Occipital lobe (tissue), 2 donors: ENCODE measurements around the gene METTL4. TPM values are rescaled to one million over a fixed set of nuclear protein-coding genes. Genes with fewer than 3 reads are reported as not detected.

Source experiments
- DNase-seq: peaks from one replicate; lab custom pipeline; 2025; lab: John Stamatoyannopoulos, UW
- total RNA-seq: library from RNA; depleted of rRNA; stranded (reverse); fragments of >200 nt; gene quantifications from one replicate; pipeline ENCODE4 v1.2.3, GENCODE V29; 2014

METTL4 gene, protein sequence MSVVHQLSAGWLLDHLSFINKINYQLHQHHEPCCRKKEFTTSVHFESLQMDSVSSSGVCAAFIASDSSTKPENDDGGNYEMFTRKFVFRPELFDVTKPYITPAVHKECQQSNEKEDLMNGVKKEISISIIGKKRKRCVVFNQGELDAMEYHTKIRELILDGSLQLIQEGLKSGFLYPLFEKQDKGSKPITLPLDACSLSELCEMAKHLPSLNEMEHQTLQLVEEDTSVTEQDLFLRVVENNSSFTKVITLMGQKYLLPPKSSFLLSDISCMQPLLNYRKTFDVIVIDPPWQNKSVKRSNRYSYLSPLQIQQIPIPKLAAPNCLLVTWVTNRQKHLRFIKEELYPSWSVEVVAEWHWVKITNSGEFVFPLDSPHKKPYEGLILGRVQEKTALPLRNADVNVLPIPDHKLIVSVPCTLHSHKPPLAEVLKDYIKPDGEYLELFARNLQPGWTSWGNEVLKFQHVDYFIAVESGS
- 15.8 TPM for total RNA-seq

- DNase-seq, result peak; percentile 65
These were observed at the start of gene METTL4, which contains the start of gene NDC80 for GRCh38 chr18:2571200-2572170. Gene METTL4, minus strand, starts transcription at chr18:2571505. Its CDS starts 4,289 bp downstream, at chr18:2567216. Gene NDC80, plus strand, starts transcription at chr18:2571557. Its CDS starts 1,429 bp downstream, at chr18:2572986.

GRCh38 chr18:2618009-2618408 lies 46.7 kb upstream of the METTL4 start:
- no peak for DNase-seq

- no peak for DNase-seq
These were observed 46.2 kb upstream of the METTL4 start for GRCh38 chr18:2617401-2617998.

GRCh38 chr18:2612996-2613395 lies 41.7 kb upstream of the METTL4 start:
- DNase-seq, result no peak

DNA sequence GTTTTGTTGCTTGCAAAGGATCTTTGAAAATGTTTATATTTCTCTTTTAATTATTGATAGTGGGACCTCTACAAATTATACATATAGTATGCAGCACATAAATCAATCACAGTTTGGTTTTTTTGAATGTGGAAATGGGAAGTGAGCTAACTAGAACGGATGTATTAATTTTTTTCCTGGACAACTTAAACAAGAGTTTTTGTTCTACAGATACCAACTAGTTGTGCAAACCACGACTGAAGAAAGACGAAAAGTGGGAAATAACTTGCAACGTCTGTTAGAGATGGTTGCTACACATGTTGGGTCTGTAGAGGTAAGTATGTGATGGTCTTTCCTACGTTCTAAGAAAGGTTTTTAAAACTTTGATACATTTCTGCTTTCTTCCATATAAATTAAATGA lies 39.2 kb upstream of the METTL4 start:
- DNase-seq, result no peak

DNA sequence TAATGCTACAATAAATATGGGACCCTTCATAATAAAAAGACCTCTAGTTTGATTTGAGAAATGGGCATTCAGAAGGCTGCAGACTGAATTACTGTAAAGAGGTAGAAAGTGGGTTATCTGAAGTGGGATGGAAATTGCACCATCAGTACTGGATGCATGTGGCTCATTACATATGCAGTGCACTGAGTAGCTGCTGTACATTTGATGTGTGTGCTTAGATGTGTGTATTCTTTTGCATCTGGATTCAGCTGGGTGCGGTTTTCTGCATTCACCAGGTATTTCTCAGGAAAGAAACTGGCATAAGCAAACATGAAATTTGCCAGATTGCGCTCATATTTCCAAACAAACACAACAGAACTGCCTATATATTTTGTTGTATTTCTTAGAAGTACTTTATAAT lies 38.3 kb upstream of the METTL4 start:
- DNase-seq, result no peak

DNA sequence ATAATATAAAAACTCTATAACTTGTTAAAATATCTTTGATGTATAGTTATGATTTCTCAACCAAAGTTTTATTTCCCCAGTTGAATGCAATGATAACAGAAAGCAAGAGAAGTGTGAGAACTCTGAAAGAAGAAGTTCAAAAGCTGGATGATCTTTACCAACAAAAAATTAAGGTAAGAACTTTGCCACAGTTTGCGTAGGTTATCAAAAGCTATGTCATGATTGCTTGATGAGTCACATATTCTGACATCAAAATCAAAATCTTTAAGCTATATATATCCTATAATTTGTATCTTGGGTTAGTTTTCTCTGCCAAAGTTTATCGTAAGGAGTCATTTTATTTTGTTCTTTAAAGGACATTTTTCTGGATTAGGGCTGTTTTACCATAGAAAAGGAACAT lies 35.0 kb upstream of the METTL4 start:
- no peak for DNase-seq

DNA sequence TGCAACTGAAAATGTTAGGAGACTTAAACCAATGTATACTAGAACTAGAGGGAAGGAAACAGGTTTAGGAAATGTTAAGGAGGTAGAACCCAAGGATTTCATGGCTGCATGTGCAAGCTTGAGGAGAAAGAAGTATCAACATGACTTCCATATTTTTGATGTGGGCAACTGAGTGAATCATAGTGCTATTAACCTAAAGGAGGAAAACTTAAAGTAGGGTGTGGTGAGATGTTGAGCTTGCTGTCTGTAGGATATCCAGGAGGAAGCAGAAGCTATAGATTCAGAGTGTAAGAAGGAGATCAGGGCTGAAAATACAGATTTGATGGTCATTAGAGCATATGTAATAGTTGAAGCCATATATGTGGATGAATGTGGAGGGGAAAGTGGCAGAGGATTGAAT lies 31.5 kb upstream of the METTL4 start:
- DNase-seq, result no peak

- DNase-seq, result no peak
These were observed 26.3 kb upstream of the METTL4 start for GRCh38 chr18:2597639-2598038.

DNA sequence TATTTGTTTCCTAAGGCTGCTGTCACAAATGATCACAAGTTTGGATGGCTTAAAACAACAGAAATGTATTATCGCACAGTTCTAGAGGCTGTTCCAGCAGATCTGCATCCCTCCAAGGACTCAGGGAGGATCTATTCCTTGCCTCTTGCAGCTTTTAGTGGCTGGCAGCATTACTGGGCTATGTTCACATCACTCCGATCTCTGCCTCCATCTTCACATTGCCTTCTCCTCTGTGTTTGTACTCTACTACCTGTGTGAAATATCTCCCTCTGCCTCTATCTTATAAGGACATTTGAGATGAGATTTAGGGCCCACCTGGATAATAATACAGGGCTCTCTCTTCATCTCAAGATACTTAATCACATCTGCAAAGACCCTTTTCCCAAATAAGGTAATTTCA lies 19.0 kb upstream of the METTL4 start:
- no peak for DNase-seq

DNA sequence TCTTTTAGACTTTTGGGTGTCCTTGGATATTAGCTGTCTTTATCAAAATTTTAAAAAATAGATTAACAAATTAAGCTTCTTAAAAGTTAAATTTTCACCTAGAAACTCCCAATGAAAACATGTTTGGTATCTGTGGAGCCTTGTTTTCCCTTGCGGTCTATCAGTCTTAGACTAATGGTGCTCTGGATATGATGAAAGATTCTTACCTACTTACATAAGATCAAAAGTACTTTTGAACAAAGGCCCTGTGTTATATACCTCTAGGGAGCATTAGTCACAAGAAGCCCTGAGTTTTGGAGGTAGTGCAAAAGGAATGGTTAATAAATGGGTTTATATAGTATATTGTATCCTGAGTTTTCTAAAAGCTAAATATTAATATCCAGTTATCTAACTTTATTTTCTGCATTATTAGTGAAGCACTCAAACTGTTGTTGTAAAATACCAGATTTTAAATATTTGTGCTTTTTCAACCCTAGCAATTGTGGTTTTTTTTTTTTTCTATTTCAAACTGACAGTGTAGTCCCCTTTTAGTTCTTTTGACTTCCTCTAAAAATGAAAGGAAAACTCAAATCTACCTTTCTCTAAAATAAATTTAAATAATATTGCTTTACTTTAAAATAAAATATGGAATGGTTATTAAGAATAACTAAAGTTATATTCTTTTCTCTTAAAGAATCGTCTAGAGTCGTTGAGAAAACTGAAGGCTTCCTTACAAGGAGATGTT lies 18.2 kb upstream of the METTL4 start:
- no peak for DNase-seq

DNA sequence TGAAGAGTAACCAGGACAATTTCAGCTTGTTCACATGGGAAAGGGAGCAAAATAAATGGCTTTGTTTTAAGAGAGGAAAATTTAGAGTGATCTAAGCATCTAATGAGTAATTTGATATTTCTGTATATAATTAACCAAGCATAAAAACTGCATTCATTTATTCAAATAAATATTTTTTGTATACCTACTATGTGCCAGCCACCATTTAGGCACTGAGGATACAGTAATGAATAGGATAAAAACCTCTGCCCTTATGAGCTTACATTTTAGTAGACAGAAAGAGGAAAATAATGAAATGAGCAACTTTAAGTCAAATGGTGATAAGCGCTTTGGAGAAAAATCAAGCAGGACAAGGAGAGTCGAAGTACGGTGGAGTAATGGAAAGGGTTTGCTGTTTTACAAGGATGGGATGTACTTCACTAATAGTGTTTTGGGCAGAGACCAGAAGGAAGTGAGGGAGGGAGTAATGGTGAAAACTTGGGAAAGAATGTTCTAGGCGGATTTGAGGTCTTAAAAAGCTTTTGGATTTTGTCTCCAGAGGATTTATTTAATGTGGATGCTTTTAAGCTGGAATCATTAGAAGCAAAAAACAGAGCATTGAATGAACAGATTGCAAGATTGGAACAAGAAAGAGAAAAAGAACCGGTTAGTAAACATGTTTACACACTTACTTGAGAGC lies 17.5 kb upstream of the METTL4 start:
- no peak for DNase-seq

DNA sequence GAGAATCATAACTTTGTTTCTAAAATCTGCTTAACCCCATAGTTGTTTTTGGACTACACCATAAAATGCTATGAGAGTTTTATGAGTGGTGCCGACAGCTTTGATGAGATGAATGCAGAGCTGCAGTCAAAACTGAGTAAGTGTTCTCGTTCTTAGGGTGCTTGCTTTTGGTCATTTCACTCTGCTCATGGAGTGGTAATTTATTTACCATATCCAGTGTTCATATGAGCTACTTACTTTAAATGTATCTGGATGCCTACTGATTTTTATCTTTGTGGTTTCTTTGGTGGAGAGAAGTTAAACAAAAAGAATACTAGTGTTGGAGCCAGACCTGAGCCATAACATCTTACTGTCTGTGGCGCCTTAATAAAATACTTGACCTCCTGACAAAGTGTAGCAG lies 16.5 kb upstream of the METTL4 start:
- no peak for DNase-seq

- DNase-seq, result no peak
These were observed 2.1 kb upstream of the METTL4 start for GRCh38 chr18:2573408-2573807.

DNA sequence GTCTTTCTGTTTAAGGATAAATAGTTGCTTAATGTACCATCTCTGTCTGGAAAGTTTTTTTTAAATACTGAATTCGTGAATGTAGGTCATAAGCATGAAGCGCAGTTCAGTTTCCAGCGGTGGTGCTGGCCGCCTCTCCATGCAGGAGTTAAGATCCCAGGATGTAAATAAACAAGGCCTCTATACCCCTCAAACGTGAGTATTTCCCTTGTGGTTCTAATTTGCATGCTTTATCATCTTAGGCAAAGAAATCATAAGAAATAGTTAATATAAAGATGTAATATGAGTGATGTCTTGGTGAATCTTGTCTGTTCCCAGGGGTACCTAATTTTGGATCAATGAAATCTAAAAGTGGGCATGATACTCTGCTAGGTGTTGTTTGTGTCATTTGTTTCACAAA lies 1.6 kb upstream of the METTL4 start:
- DNase-seq, result no peak

- DNase-seq, result no peak
These were observed 865 bp upstream of the METTL4 start for GRCh38 chr18:2572171-2572569.

- DNase-seq, result peak; percentile 69
These were observed 519 bp downstream of the METTL4 start for GRCh38 chr18:2570772-2571199.

- no peak for DNase-seq
These were observed 1.7 kb downstream of the METTL4 start for GRCh38 chr18:2569338-2570207.

DNA sequence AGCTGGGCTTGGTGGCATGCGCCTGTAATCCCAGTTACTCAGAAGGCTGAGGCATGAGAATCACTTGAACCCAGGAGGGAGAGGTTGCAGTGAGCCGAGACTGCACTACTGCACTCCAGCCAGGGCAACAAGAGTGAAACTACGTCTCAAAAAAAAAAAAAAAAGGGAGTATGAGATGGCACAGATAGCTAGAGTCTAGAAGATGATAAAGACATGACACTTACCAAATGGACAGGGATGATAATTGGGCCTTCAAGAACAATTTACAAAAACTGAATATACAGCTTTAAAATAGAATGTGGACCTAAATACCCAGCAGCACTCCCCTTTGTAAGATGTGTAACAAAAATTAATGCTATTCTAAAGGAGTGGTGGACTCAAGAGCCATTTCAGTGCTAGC lies 2.7 kb downstream of the METTL4 start:
- no peak for DNase-seq
